ENCODE measurements around the gene EEFSEC.

- TF ChIP-seq CTCF (IDR thresholded peaks at IDR 0.05; ENCODE audit: low read length), result no peak
- TF ChIP-seq EZH2phosphoT487 (IDR thresholded peaks at IDR 0.05; ENCODE audit: low read length), result no peak
- TF ChIP-seq EZH2 (optimal IDR thresholded peaks at IDR 0.05; ENCODE audit: low read depth, low read length), result no peak
Observed at GRCh38 chr3:128366136-128366535, 212.9 kb downstream of the EEFSEC start.

All from MM.1S (cell line).